ENCODE results near the gene PMEPA1.
A peak's percentile ranks its signal among the peaks of the same experiment; 100 is the strongest.

The PMEPA1 gene

GRCh38 chr20:57676589-57677583 is 32.9 kb downstream of the PMEPA1 start:
- no peak for DNase-seq

GRCh38 chr20:57675773-57676172 is 34.0 kb downstream of the PMEPA1 start:
- DNase-seq = no peak

GRCh38 chr20:57672953-57673575 is 36.8 kb downstream of the PMEPA1 start:
- DNase-seq = no peak

- DNase-seq = peak; percentile 11
These were observed 37.7 kb downstream of the PMEPA1 start for GRCh38 chr20:57672164-57672563.

- DNase-seq = no peak
These were observed 38.2 kb downstream of the PMEPA1 start for GRCh38 chr20:57671662-57672061.

- DNase-seq = no peak
These were observed 38.8 kb downstream of the PMEPA1 start for GRCh38 chr20:57671072-57671391.

GRCh38 chr20:57670288-57671071 is 39.3 kb downstream of the PMEPA1 start:
- DNase-seq = no peak

GRCh38 chr20:57669632-57670031 is 40.2 kb downstream of the PMEPA1 start:
- DNase-seq = no peak

- DNase-seq = no peak
These were observed 41.7 kb downstream of the PMEPA1 start for GRCh38 chr20:57667924-57668782.

- DNase-seq = no peak
These were observed 42.4 kb downstream of the PMEPA1 start for GRCh38 chr20:57667388-57667787.

GRCh38 chr20:57666834-57667157 is 43.0 kb downstream of the PMEPA1 start:
- DNase-seq = no peak

- DNase-seq = no peak
These were observed 43.5 kb downstream of the PMEPA1 start for GRCh38 chr20:57666106-57666833.

- no peak for DNase-seq
These were observed 44.2 kb downstream of the PMEPA1 start for GRCh38 chr20:57665589-57665971.

GRCh38 chr20:57664924-57665588 is 44.8 kb downstream of the PMEPA1 start:
- no peak for DNase-seq

GRCh38 chr20:57664476-57664875 is 45.3 kb downstream of the PMEPA1 start:
- DNase-seq = no peak

GRCh38 chr20:57663681-57664451 is 45.9 kb downstream of the PMEPA1 start:
- DNase-seq = no peak

- DNase-seq = no peak
These were observed 46.6 kb downstream of the PMEPA1 start for GRCh38 chr20:57663241-57663640.

GRCh38 chr20:57662456-57663240 is 47.2 kb downstream of the PMEPA1 start:
- DNase-seq = no peak

- no peak for DNase-seq
These were observed 47.9 kb downstream of the PMEPA1 start for GRCh38 chr20:57661746-57662455.

Data from fibroblast of skin of back (primary cell).